HG03196 (cell line): ENCODE measurements around the gene TRIM52.

Experiments used
- ATAC-seq: cut with Tn5 transposase; IDR thresholded peaks from one replicate; pipeline ENCODE4 v1.9.1; 2021; ENCODE audit not compliant: unreplicated experiment

TRIM52 gene

DNA sequence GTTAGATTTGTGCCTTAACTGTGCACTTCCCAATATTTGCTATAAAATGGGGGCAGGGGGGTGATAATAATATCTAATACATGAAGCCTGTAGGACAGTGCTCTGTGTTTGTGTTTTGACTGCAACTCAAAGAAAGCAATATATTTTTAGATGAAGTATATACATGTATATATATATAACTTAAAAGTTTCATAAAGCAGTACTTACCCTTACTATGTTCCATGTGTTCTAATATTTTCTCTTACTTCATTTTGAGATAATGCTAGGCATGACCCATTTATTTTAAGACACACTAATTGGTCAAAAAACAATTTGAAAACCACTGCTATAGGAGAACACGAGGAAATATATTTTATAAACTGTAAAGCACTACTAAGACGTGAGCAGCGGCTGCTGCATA lies 2.4 kb downstream of the TRIM52 start:
- no peak for ATAC-seq

DNA sequence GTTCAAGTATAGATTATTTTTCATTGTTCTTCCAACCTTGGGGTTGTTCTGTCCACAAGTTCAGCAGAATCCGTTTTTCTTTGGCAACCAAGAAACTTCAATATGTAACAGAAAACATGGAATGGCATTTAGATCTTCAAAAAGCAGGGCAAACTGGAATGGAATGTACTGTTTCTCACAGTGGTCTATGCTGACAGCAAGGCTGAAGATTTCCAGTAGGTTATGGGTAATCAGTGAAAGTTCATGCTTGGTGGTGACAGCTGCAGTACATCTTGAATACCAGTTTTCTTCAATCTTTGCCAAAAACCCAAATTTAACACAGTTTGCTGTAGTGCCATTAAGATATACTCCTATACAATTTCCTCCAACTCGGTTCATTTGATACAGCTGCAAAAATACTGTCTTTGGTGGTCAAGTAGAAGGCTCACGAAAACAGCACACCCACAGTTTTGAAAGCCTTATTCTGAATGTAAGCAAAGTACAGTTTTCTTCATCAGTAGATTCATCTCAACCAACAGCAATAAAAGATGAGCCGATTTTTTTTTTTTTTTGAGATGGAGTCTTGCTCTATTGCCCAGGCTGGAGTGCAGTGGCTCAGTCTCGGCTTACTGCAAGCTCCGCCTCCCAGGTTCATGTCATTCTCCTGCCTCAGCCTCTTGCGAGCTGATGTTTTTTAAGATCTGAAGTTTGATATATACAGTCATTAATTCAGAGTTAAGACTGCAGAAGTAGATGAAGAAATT lies 4.9 kb downstream of the TRIM52 start:
- no peak for ATAC-seq

GRCh38 chr5:181255276-181255675 lies 5.7 kb downstream of the TRIM52 start:
- ATAC-seq, result no peak

DNA sequence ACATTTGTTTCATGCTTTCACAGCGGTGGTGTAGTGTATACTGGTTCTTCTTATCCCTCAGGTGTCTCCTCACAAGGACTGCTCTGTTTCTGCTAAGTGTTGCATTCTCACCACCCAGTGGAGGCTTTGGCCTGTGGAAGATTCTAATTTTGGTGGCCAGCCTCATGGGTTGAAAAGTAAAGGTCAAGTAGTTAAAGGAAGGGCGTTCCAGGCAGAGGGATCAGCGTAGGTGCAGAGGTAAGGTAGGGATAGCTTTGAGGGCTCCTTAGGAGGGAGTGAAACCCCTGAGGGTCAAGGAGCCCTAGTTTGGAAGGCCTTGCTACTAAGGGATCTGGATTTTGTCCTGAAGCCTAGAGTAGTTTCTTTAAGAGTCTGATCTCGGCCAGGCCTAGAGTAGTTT lies 12.7 kb downstream of the TRIM52 start:
- no peak for ATAC-seq

- ATAC-seq, result peak; percentile 45
Measured at GRCh38 chr5:181246276-181247049, 14.5 kb downstream of the TRIM52 start.

GRCh38 chr5:181245427-181246275 lies 15.3 kb downstream of the TRIM52 start:
- ATAC-seq, result peak; percentile 5

DNA sequence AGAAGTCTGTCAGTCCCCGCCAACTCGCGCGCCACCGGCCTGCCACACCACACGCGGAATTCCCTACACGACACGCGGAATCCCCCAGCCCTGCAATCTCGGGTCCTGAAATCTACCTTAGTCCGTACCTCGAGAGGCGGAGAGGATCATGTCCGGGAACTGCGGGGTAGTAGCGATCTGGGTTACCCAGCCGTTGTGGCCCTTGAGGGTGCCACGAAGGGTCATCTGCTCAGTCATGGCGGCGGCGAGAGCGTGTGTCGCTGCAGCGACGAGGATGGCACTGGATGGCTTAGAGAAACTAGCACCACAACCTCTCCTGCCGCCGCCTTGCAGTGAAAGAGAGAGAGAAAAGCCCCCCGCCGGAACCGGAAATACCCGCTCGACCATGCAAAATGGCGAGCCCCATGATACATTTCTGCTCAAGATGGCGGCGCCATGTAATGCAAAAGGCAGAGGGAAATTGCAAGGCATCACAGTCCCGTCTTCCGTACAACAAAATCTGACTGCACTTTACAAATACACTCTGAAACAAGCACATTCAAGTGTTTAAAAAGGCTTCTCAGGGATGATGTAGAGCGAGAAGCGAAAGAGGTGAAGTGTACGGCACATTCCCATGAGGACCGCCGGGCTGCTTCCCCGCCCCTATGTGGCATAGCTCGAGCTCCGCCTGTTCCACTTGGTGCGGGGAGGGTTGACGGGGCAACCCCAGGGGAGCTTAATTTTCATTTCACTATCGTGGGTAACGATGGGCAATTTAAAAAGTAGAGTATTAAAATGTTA lies 17.2 kb downstream of the TRIM52 start, which contains the start of gene RACK1:
RACK1 (minus strand) TSS at position 343 of the 780 bp plus-strand sequence; CDS start at position 237, 106 bp downstream.
- ATAC-seq, result peak; percentile 56

GRCh38 chr5:181243018-181243563 lies 17.9 kb downstream of the TRIM52 start:
- peak; percentile 0 for ATAC-seq

DNA sequence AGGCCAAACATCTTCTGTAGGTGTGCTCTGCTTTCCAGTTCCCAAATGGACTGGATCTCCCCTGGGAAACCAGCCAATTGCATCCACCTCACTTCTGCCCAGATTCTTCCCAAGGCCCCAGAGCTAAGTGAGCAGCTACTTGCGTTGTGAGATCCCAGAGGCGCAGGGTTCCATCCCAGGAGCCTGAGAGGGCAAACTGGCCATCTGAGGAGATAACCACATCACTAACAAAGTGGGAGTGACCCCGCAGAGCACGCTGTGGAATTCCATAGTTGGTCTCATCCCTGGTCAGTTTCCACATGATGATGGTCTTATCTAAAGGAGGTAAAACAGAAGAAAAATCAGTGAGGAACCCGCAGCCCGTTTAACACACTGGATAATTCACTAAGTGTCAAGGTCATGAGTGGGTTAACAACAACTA lies 18.9 kb downstream of the TRIM52 start:
- no peak for ATAC-seq

DNA sequence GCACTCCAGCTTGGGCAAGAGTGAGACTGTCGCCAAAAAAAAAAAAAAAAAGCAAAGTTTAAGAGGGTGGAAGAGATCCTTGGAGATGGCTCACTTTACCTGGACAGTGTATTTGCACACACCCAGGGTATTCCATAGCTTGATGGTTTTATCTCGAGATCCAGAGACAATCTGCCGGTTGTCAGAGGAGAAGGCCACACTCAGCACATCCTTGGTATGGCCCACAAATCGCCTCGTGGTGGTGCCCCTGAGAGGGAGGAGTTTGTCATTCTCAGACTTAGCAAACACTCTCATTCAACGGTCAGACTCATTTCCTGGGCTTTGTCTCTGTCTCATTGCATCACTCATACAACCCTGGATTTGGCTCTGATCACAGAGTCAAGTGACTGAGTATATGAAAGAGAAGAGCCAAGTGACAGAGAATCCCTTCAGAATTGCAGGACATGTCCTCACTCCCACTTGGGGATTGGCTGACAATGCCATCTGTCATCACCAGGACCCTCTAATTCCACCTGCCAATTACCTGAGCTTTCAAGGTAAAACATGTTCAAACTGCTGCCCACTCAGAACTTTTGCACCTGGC lies 19.5 kb downstream of the TRIM52 start:
- ATAC-seq, result no peak

- ATAC-seq, result no peak
Measured at GRCh38 chr5:181239062-181239663, 21.8 kb downstream of the TRIM52 start.

GRCh38 chr5:181237729-181238385 lies 23.1 kb downstream of the TRIM52 start:
- ATAC-seq, result no peak

DNA sequence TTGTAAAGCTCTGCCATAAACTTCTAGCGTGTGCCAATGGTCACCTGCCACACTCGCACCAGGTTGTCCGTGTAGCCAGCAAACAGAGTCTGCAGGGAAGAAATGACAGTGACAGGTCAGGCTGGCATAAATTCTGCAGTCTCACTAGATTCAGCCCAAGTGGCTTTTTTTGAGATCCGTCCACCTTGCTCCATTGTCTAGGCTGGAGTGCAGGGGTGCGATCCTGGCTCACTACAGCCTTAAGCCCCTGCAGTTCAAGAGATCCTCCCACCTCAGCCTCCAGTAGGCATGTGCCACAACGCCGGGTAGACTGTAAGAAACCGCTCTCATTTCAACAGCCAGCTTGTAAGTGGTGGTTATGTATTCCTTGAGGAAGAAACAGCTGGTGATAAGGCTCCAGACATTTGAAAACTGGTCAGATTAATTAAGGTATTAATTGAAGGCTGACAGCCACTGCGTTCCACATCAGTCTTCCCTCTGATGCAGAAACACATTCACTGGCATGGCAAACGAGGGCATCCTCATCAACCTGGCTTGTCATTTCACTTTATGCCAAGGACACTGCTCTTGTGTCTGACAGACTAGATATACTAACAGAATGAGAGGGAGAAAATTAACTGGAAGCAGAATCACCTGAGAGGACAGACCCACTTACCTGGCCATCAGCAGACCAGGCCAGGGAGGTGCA lies 23.8 kb downstream of the TRIM52 start:
- ATAC-seq, result no peak

DNA sequence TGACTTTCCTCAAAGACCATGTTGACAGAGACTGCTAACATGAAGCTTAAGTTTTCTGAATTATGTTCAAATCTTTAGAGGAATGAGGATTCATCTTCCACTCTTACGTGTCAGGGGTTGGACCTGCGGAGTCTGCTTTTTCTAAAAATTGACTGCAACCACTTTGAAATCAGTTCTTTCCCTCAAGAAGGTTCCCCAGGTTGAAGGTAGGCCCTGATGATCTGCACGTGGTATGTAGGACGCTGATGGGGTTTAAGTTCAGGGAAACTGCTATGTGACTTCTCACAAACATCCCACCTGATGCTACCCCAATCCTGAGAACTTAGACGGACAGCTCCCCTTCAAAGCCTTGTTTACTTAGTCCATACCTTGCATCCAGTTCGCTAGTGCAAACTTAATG lies 24.5 kb downstream of the TRIM52 start:
- no peak for ATAC-seq

GRCh38 chr5:181235689-181236366 lies 25.1 kb downstream of the TRIM52 start:
- no peak for ATAC-seq

GRCh38 chr5:181235323-181235688 lies 25.6 kb downstream of the TRIM52 start:
- ATAC-seq, result no peak

DNA sequence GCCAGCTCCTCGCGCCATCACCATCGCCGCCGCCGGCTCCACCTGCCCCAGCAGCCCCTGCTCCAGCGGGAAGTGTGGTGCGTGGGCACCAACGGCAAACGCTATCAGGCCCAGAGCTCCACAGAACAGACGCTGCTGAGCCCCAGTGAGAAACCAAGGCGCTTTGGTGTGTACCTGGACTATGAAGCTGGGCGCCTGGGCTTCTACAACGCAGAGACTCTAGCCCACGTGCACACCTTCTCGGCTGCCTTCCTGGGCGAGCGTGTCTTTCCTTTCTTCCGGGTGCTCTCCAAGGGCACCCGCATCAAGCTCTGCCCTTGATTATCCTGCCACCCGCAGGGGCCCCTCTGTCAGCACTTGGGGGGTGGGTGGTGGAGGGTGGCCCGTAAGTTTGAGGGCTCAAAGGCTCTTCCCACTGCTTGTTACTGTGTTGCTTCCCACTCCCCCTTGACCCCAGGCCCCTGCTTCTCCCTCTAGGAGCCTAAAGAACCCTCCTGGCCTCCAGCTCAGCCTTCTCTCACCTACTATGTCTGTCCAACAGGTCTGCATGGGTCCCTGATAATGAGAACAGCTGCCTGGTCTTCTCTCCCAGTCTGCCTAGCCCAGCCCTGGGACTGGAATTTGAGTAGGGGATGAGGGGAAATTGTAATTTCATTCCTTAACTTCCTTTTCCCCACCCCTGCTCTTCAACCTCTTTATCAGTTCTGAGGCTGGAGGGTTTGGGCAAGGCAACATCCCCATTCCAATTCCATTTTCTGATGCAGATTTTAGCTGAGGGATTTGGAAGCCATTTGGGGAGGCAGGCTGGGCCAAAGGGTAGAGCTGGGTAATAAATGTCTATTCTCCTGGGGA lies 26.3 kb downstream of the TRIM52 start:
- ATAC-seq, result no peak
